ENCODE measurements around the gene RAD18.

Gene RAD18

GRCh38 chr3:8962226-8962861, 928 bp downstream of the RAD18 start:
- DNase-seq: no peak

- no peak for DNase-seq
Measured at GRCh38 chr3:8959668-8960067, 3.6 kb downstream of the RAD18 start.

GRCh38 chr3:8954938-8955763, 8.1 kb downstream of the RAD18 start:
- DNase-seq: no peak

GRCh38 chr3:8953313-8953712, 10.0 kb downstream of the RAD18 start:
- DNase-seq: no peak

- DNase-seq: no peak
Measured at GRCh38 chr3:8952130-8952529, 11.1 kb downstream of the RAD18 start.

GRCh38 chr3:8945890-8946600, 17.2 kb downstream of the RAD18 start:
- DNase-seq: no peak

- DNase-seq: no peak
Measured at GRCh38 chr3:8942746-8943488, 20.4 kb downstream of the RAD18 start.

- no peak for DNase-seq
Measured at GRCh38 chr3:8942115-8942514, 21.2 kb downstream of the RAD18 start.

- DNase-seq: no peak
Measured at GRCh38 chr3:8938021-8938420, 25.3 kb downstream of the RAD18 start.

- no peak for DNase-seq
Measured at GRCh38 chr3:8937064-8938020, 25.9 kb downstream of the RAD18 start.

GRCh38 chr3:8932507-8932906, 30.8 kb downstream of the RAD18 start:
- no peak for DNase-seq

- DNase-seq: no peak
Measured at GRCh38 chr3:8931342-8931741, 31.9 kb downstream of the RAD18 start.

GRCh38 chr3:8929860-8930259, 33.4 kb downstream of the RAD18 start:
- no peak for DNase-seq

- DNase-seq: no peak
Measured at GRCh38 chr3:8914491-8914890, 48.8 kb downstream of the RAD18 start.

GRCh38 chr3:8911781-8912180, 51.5 kb downstream of the RAD18 start:
- DNase-seq: no peak

- no peak for DNase-seq
Measured at GRCh38 chr3:8909160-8909559, 54.1 kb downstream of the RAD18 start.

- DNase-seq: no peak
Measured at GRCh38 chr3:8903191-8903590, 60.1 kb downstream of the RAD18 start.

GRCh38 chr3:8900869-8901268, 62.4 kb downstream of the RAD18 start:
- DNase-seq: no peak

- DNase-seq: no peak
Measured at GRCh38 chr3:8899876-8900460, 63.3 kb downstream of the RAD18 start.

- no peak for DNase-seq
Measured at GRCh38 chr3:8895829-8896228, 67.4 kb downstream of the RAD18 start.

- no peak for DNase-seq
Measured at GRCh38 chr3:8893001-8893400, 70.3 kb downstream of the RAD18 start.

- DNase-seq: no peak
Measured at GRCh38 chr3:8891774-8892173, 71.5 kb downstream of the RAD18 start.

Data from activated naive CD4-positive, alpha-beta T cell treated with Interleukin-2 at 50 U/mL for 16 hours (primary cell).